Stimulated activated CD8-positive, alpha-beta memory T cell treated with anti-CD3 and anti-CD28 coated beads, Interleukin-15, amount 100 ng/mL, for 1 hour (primary cell): ENCODE data around the gene CAMTA1.

ENCODE experiments used
- DNase-seq: peaks from one replicate; pipeline ENCODE4 v3.0.0-alpha.2; 2020; ENCODE audit warnings: low read depth

CAMTA1 gene

DNA sequence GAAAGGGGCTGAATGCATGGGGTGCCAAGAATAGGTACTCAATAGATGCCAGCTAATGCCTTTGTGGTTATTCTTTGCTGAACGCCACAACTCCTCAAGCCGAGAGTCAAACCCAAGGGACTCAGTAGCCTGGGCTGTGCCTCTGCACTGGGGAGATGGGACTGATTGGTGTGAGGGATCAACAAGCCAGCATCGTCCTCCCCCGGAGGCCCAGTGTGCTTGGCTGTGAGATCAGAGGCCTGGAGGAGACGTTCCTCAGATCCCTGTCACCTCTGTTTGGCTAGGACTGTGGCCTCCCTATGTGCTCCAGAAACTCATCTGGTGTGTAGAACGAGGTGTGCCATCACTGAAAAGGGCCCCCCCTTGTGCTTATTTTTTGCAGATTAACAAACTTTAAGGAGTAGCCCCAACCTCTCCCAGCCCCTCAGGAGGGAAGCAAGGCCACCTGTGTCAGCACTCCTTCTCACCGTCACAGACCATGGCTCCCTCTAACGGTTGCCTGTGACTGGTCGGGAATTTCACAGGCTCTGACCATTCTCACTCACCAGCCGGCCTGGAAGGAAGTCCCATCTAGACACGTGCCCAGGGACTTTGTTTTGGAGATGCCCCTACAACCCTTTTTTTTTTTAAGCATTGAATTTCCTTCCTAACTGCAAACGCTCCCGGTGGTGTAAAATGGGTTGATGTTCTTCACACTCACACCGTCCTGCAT, 791.8 kb downstream of the CAMTA1 start:
- DNase-seq, result no peak

DNA sequence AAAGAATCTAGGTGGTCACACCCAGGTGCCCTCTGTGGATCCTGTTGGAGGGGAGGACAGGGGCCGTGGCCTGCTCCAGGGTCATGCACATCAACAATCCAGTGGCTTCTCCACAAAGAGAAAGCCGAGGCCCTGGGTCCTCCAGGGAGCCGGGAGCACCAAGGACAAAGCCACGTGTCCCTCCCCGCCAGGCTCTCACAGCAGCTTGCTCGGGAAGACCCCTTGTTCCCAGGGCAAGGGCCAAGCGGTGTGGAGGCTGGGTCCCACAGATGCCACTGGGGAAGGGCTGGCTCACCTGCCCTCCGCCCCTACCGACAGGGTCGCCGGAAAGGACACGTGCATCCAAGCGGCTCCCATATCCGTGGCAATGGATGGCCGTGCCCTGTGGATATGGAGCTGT, 793.0 kb downstream of the CAMTA1 start:
- DNase-seq, result no peak

GRCh38 chr1:7579016-7579415, 793.8 kb downstream of the CAMTA1 start:
- DNase-seq, result no peak

GRCh38 chr1:7579831-7580804, 794.9 kb downstream of the CAMTA1 start:
- no peak for DNase-seq

DNA sequence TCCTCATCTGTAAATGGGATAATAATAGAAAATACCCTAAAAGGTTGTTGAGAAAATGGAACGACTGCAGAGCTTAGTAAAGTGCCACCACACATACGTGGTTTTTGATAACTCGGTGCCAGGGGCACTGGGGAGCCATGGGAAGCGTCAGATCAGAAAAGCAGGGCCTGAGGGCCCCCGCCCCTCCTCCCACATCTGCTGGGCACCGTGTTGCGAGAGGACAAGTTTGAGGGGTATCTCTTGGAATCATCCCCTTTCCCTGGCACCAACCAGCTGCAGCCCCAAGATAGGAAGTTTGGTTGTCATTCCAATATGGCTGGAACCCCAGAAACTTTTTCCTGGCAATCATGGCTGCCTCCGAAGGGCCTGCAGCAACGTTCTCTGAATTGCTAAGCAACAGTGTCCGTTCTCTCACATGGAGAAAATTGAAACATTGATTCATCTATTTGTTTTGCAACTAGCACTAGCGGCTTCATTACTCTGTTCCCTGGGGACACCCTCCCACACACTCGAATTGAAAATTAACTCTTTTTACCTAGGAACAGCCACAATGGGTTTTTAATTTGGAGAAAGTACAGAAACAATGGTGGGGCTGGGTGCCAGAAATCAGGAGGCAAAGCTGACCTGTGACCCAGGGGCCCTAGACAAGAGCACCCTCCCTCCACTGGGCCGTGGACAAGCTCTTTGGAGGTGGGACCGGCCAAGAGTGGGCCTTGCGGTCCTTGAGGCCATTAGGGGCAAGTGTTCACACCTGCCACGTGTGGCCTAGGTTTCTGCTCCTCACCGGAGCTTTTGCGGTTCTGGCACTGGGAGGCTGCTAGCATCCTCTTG, 795.9 kb downstream of the CAMTA1 start:
- DNase-seq, result no peak

DNA sequence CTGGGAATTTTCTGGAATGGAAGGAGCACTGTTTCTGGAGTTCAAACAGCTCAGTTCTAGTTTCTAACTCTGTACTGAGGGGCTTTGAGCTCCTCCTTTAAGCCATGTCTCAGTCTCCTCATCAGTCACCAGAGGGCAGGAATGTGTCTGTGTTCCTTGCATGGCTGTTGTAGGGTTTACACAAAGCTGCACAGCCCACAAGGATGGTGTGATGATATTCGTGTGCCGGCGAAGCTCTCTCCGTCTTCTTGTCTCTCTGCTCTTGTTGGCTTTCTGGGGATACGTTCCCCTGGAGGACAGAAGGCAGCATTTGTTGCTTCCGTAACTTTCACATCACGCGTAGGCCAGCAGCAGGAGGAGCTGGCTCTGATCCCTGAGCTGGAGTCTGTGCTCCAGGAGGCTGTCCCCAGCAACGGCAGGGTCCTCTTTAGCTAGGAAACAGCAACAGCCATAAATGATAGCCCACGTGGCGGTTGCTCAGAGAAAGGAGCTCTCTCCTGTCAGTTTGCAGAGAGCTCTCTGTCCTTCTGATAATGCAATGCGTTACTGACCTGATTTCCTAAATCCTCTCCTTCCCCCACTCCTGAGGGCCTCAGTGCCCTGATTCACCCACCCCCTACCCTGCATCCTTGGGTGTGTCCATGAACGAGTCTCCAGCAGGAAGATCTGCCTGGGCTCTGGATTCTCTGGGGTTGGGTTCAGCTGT, 796.7 kb downstream of the CAMTA1 start:
- DNase-seq, result no peak

DNA sequence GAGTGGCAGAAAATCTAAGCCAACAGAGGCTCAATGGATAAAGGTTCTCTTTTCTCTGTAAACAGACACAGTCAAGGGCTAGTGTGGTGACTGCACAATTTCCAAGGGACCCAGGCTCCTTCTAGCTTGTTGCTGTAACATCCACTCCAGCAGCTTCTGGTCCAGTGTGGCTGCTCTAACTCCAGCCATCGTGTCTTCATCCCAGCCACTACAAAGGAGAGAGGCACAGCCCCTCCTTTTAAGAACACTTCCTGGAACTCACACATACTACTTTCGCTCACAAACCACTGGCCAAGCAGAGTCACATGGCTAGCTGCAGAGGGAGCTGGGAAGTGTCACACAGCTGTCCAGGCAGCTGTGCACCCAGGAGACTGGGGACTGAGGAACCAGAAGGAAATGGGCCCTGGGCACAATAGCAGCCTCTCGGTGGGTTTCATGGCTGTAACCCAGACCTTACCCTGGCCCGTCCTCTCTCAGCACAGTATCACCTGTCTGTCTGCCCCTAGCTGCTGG, 797.3 kb downstream of the CAMTA1 start:
- DNase-seq, result no peak

- no peak for DNase-seq
These were observed 798.2 kb downstream of the CAMTA1 start for GRCh38 chr1:7583291-7584096.

DNA sequence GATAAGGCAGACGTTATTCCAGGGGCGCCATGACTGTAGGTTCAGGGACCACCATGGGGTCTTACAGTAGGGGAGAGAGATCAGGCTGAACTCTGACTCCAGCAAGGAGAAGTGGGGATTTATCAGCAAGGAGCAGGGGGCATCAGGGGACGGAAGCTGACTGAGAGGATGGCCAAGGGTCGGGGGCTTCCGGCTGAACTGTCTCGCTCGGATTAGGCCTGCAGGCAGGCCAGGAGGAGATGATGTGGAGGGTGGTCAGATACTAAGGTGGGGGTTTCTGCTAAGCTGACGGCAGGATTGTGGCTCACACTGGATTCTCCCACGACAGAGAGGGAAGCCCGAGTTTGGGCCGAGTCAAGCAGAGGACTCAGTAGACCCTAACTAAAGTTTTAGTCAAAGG, 798.9 kb downstream of the CAMTA1 start:
- no peak for DNase-seq

- no peak for DNase-seq
These were observed 799.4 kb downstream of the CAMTA1 start for GRCh38 chr1:7584643-7585042.

- no peak for DNase-seq
These were observed 800.1 kb downstream of the CAMTA1 start for GRCh38 chr1:7585216-7585907.

DNA sequence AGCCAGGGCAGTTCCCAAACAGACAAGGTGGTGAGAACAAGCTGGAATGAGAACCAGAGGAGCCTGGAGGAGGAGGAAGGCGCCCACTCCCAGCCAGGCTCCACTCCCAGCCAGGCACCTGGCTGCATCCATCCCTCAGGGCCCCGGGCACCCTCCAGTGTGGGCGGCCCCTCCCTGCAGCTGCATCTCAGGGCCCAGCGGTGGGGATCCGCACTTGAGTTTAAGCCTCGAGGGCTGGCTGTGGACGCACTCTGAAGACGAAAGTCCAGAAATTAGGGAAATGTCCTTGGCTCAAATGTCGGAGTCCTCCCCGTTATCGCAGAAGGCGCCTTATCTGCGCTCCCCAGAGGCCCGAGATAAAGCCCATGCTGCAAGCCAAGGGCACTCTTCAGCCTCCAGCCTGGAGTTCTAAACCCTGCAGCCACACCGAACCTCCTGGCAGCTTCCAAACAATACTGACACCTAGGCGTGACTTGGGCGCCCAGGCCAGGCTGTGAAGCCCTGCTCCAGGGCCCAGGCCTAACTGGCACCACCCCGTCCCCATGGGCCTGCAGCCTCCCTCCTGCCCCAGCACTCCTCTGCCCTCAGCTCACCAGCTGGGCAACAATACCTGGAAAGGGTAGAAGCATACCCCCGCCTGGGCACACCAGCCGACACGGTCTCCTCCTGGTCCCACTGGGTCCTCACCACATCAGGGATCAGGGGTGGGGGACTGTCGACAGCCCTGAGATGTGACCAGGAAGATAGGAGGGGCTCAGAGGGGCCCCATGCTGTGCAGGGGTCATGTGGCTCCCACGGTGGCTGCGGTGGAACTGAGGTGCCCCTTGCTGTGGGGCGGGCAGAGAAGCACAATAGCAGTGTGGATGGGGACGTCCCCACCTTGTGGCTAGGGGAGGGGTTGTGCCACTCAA, 801.0 kb downstream of the CAMTA1 start:
- no peak for DNase-seq

GRCh38 chr1:7587108-7587772, 802.0 kb downstream of the CAMTA1 start:
- no peak for DNase-seq

DNA sequence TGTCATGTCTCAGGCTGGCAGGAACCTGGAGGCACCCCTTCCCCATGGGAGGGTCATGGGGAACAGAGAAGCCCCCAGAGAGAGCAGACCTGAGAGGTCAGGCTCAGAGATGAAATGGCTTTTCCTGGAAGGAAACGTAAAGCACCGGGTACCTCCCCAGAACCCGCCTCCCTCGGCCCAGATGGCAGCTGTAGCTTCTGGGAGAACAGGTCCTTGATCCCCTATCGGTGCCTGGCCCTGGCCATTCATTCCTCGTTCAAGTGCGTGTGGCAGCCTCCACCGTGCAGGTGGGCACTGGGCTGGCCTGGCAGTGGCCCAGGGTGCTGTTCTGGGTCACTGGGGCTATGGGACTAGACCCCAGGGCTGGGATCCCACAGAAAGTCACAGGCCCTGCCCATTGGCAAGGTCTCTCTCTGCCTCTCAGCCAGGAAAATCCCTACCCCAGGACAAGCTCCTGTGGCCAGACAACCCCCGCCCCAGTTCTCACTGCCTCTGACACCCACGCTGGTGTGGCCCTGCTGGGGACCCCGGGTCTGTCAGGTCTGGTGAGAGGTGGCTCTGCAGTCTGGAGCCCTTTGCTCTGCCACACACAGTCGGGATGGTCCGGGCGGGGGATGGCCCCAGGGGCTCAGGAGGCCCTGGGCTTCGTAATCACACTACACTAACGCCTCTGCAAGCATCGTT, 802.7 kb downstream of the CAMTA1 start:
- no peak for DNase-seq

DNA sequence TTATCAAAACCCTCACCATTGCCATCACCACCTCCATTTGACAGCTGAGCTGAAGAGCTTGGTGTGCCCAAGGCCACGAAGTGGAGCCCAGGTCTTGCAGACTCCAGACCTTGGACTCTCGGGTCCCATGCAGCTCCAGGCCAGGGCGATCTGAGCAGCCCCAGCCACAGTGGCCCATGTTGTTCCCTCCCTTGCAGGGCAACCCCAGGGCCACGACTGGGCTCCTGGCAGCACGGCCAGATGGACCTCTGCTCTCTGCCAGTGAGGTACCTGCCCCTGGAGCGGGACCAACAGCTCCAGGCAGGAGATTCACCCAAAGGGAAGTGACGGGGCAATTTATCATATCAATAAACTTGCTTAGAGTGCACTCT, 803.2 kb downstream of the CAMTA1 start:
- DNase-seq, result no peak

DNA sequence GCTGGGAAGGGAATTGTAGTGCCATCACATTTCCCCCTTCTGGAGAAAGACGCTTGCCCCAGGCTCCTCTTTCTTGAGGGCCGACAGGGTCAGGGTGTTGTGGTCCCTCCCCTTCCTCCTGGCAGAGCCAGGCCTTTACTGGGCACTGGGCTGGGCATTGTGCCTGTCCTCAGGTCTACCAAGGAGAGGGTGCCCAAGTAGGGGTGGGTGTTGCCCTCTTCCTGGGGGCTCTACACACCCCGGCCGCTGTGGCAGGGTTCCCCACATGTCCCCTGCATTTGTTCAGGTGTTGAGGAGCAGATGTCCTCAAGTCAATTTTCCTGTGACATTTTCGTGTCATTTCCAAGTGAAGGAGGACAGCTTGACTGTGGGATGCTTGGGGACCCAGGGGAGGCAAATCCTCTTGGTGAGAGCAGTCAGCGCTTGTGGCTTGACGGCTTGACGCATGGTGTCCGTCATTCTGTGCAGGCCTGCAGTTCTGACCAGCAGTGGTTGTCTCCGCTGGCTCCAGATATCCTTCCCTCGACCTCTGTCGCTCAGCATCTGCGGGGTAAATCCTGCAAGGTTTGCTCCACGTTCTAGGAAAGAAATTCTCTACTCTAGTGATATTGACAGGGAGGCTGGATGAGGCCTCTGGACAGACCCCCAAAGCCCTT, 804.0 kb downstream of the CAMTA1 start:
- DNase-seq, result no peak

GRCh38 chr1:7589774-7590425, 804.6 kb downstream of the CAMTA1 start:
- no peak for DNase-seq
